Measurements from ENCODE around the gene SLC23A1.

GRCh38 chr5:139396691-139397090, 13.6 kb upstream of the SLC23A1 start:
- TF ChIP-seq CTCF (IDR thresholded peaks at IDR 0.05; ENCODE audit: poor library complexity) (no peak), EZH2phosphoT487 (IDR thresholded peaks at IDR 0.05; ENCODE audit: low read depth, severe bottlenecking, unreplicated experiment) (no peak)
